ENCODE results near the gene ZNF784. TPM values are rescaled to one million over a fixed set of nuclear protein-coding genes. Genes with fewer than 3 reads are reported as not detected.
A peak's percentile ranks its signal among the peaks of the same experiment; 100 is the strongest.
"Not testable (repeated sequence)": the region's sequence is repeated elsewhere in the genome, so short reads cannot be mapped to it uniquely, and the experiment has no call there.

ZNF784 gene
- total RNA-seq, 1 donor from 2014 or later: 9.3 TPM

- DNase-seq (ENCODE audit: low read depth): peak; percentile 49
These were observed 38.6 kb downstream of the ZNF784 start for GRCh38 chr19:55585658-55586339.

- no peak for DNase-seq (ENCODE audit: low read depth)
These were observed 39.5 kb downstream of the ZNF784 start for GRCh38 chr19:55584871-55585270.

GRCh38 chr19:55583897-55584296 is 40.5 kb downstream of the ZNF784 start:
- DNase-seq (ENCODE audit: low read depth): not testable (repeated sequence)

- not testable (repeated sequence) for DNase-seq (ENCODE audit: low read depth)
These were observed 42.1 kb downstream of the ZNF784 start for GRCh38 chr19:55582284-55582683.

GRCh38 chr19:55581823-55582223 is 42.5 kb downstream of the ZNF784 start:
- DNase-seq (ENCODE audit: low read depth): no peak

- DNase-seq (ENCODE audit: low read depth): no peak
These were observed 43.1 kb downstream of the ZNF784 start for GRCh38 chr19:55581145-55581822.

- peak; percentile 95 for DNase-seq (ENCODE audit: low read depth)
These were observed 43.7 kb downstream of the ZNF784 start, which contains the start of gene ZNF579 for GRCh38 chr19:55580628-55581144. TSS of gene ZNF579 (minus strand) at chr19:55580848. CDS start at chr19:55579639, 1,209 bp downstream.

- peak; percentile 60 for DNase-seq (ENCODE audit: low read depth)
These were observed 44.4 kb downstream of the ZNF784 start for GRCh38 chr19:55579766-55580621.

- no peak for DNase-seq (ENCODE audit: low read depth)
These were observed 45.3 kb downstream of the ZNF784 start for GRCh38 chr19:55578761-55579747.

GRCh38 chr19:55578031-55578760 is 46.2 kb downstream of the ZNF784 start:
- DNase-seq (ENCODE audit: low read depth): no peak

GRCh38 chr19:55576746-55577145 is 47.6 kb downstream of the ZNF784 start:
- no peak for DNase-seq (ENCODE audit: low read depth)

GRCh38 chr19:55573929-55574328 is 50.4 kb downstream of the ZNF784 start:
- DNase-seq (ENCODE audit: low read depth): not testable (repeated sequence)

Other genes with a start within 250 kb of the ZNF784 start
- not detected in 2 replicates for gene TMEM190, start 247.7 kb downstream of the ZNF784 start, total RNA-seq
- not detected in 2 replicates for gene TMEM238, start 240.3 kb downstream of the ZNF784 start, total RNA-seq
- 321 and 447 TPM in 2 replicates for gene RPL28, start 238.6 kb downstream of the ZNF784 start, total RNA-seq
- gene UBE2S, start 216.8 kb downstream of the ZNF784 start, total RNA-seq: 39.8 and 54.9 TPM in 2 replicates
- not detected in 2 replicates for gene SHISA7, start 181.3 kb downstream of the ZNF784 start, total RNA-seq
- 152 and 196 TPM in 2 replicates for gene ISOC2, start 162.9 kb downstream of the ZNF784 start, total RNA-seq
- gene C19orf85, start 159.8 kb downstream of the ZNF784 start, total RNA-seq: not detected in 2 replicates
- gene ZNF628, start 147.9 kb downstream of the ZNF784 start, total RNA-seq: 7.1 and 12.3 TPM in 2 replicates
- gene NAT14, start 139.4 kb downstream of the ZNF784 start, total RNA-seq: 24.7 and 26.4 TPM in 2 replicates
- gene SSC5D, start 136.1 kb downstream of the ZNF784 start, total RNA-seq: 1.2 and 2.1 TPM in 2 replicates
- gene SBK2, start 87.4 kb downstream of the ZNF784 start, total RNA-seq: 39.9 and 84.5 TPM in 2 replicates
- 1.4 and 5.1 TPM in 2 replicates for gene SBK3, start 79.0 kb downstream of the ZNF784 start, total RNA-seq
- 13.1 and 13.3 TPM in 2 replicates for gene ZNF579, start 43.7 kb downstream of the ZNF784 start, total RNA-seq
- gene FIZ1, start 25.0 kb downstream of the ZNF784 start, total RNA-seq: 5.3 and 9.1 TPM in 2 replicates
- 21.9 and 29.8 TPM in 2 replicates for gene ZNF524, start 24.3 kb downstream of the ZNF784 start, total RNA-seq
- gene ZNF865, start 18.9 kb downstream of the ZNF784 start, total RNA-seq: 2.9 and 3.5 TPM in 2 replicates
- gene ZNF580, start 16.4 kb upstream of the ZNF784 start, total RNA-seq: 10.2 and 14.7 TPM in 2 replicates
- gene ZNF581, start 19.1 kb upstream of the ZNF784 start, total RNA-seq: 11.4 and 13.2 TPM in 2 replicates
- gene CCDC106, start 23.6 kb upstream of the ZNF784 start, total RNA-seq: 23.5 and 25.5 TPM in 2 replicates
- 63.8 and 67.0 TPM in 2 replicates for gene U2AF2, start 30.5 kb upstream of the ZNF784 start, total RNA-seq
- 73.4 and 93.4 TPM in 2 replicates for gene EPN1, start 50.7 kb upstream of the ZNF784 start, total RNA-seq
- not detected in 2 replicates for gene NLRP9, start 113.8 kb upstream of the ZNF784 start, total RNA-seq
- gene RFPL4A, start 134.5 kb upstream of the ZNF784 start, total RNA-seq: not detected in 2 replicates
- gene RFPL4AL1, start 144.6 kb upstream of the ZNF784 start, total RNA-seq: not detected in 2 replicates
- not detected in 2 replicates for gene NLRP11, start 207.4 kb upstream of the ZNF784 start, total RNA-seq
- not detected in 2 replicates for gene NLRP4, start 212.0 kb upstream of the ZNF784 start, total RNA-seq